Measurements from ENCODE around the gene HOXD11. TPM values are rescaled to one million over a fixed set of nuclear protein-coding genes. Genes with fewer than 3 reads are reported as not detected.

Gene HOXD11
- total and polyA plus RNA-seq, 9 of the 15 experiments (the other 6 are each of a cell fraction or from before 2014, with no cell fraction given), result not detected

DNA sequence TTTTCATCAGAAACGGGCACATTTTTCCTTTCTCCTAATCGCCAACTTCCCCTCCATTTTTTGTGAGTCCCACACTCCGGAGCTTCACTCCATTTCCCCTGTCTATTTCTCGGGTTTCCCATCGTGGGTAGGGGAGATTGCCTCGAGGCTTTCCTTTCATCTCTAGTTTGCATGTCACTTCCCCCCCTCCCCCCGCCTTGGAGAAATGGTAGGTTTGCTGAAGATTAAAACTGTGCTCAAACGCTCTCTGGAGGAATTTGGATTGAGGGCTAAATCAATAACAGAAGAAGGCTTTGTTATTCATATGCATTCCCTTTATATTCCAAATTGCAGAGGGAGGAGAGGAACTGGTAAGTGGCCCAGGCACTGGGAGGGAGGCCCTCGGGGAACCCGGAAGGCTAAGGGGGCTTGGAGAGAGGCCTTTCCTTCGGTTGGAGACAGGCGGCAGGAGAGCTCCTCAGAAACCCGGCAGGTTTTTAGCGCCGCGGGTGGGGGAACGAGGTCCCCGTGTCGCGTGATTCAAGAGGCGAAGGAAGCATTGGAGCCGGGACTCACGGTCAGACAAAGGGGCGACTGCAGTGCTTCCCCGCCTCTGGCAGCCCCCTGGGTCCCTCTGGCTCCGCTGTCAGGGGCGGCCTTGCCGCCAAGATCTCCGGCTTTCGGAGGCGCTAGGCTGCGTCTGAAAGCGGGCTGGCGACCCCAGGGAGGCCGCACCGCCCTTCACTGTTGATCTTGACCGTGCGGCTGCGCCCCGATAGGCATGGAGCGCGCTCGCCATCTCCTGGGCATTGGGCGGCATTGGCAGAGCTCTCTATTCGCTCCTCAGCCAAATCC is 9.9 kb upstream of the HOXD11 start (continued):
- TF ChIP-seq, protein P1, sequence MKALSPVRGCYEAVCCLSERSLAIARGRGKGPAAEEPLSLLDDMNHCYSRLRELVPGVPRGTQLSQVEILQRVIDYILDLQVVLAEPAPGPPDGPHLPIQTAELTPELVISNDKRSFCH (CRISPR knock-in tag; IDR thresholded peaks at IDR 0.05), result no peak
- TF ChIP-seq, protein P1 (tag; IDR thresholded peaks at IDR 0.05), result no peak
- TF ChIP-seq PHB (CRISPR knock-in tag; IDR thresholded peaks at IDR 0.05) (no peak), SNIP1 (IDR thresholded peaks at IDR 0.05; ENCODE audit: low read depth) (no peak), GATAD2B (IDR thresholded peaks at IDR 0.05; ENCODE audit: borderline replicate concordance) (no peak), ZNF778 (CRISPR knock-in tag; IDR thresholded peaks at IDR 0.05) (no peak), XRCC3 (IDR thresholded peaks at IDR 0.05) (no peak), SRSF9 (IDR thresholded peaks at IDR 0.05; ENCODE audit: borderline replicate concordance, low read depth, low read length) (no peak), NCOA2 (IDR thresholded peaks at IDR 0.05; ENCODE audit: partially characterized antibody in 2 of 2) (no peak), MCM2 (IDR thresholded peaks at IDR 0.05; ENCODE audit: low read depth) (no peak), ZSCAN29 (IDR thresholded peaks at IDR 0.05) (no peak), NCOA4 (IDR thresholded peaks at IDR 0.05; ENCODE audit: partially characterized antibody) (no peak), POU5F1 (IDR thresholded peaks at IDR 0.05; ENCODE audit: borderline replicate concordance, low read depth, low read length, partially characterized antibody) (no peak), MAZ (CRISPR knock-in tag; conservative IDR thresholded peaks at IDR 0.05 in 1 of 2, IDR thresholded peaks at IDR 0.05 in 1 of 2) (peak in 1 of 2 experiments; percentile 18; a peak in 2 of 4 replicates), TCF3 (CRISPR knock-in tag; IDR thresholded peaks at IDR 0.05) (no peak), GTF2E2 (tag; IDR thresholded peaks at IDR 0.05) (no peak), NUFIP1 (IDR thresholded peaks at IDR 0.05; ENCODE audit: partially characterized antibody) (no peak)
- TF ChIP-seq, protein P2, sequence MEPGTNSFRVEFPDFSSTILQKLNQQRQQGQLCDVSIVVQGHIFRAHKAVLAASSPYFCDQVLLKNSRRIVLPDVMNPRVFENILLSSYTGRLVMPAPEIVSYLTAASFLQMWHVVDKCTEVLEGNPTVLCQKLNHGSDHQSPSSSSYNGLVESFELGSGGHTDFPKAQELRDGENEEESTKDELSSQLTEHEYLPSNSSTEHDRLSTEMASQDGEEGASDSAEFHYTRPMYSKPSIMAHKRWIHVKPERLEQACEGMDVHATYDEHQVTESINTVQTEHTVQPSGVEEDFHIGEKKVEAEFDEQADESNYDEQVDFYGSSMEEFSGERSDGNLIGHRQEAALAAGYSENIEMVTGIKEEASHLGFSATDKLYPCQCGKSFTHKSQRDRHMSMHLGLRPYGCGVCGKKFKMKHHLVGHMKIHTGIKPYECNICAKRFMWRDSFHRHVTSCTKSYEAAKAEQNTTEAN (CRISPR knock-in tag; IDR thresholded peaks at IDR 0.05), result no peak
- TF ChIP-seq, protein P3, sequence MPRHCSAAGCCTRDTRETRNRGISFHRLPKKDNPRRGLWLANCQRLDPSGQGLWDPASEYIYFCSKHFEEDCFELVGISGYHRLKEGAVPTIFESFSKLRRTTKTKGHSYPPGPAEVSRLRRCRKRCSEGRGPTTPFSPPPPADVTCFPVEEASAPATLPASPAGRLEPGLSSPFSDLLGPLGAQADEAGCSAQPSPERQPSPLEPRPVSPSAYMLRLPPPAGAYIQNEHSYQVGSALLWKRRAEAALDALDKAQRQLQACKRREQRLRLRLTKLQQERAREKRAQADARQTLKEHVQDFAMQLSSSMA (CRISPR knock-in tag; IDR thresholded peaks at IDR 0.05), result no peak
- TF ChIP-seq, protein P4, sequence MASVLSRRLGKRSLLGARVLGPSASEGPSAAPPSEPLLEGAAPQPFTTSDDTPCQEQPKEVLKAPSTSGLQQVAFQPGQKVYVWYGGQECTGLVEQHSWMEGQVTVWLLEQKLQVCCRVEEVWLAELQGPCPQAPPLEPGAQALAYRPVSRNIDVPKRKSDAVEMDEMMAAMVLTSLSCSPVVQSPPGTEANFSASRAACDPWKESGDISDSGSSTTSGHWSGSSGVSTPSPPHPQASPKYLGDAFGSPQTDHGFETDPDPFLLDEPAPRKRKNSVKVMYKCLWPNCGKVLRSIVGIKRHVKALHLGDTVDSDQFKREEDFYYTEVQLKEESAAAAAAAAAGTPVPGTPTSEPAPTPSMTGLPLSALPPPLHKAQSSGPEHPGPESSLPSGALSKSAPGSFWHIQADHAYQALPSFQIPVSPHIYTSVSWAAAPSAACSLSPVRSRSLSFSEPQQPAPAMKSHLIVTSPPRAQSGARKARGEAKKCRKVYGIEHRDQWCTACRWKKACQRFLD (CRISPR knock-in tag; IDR thresholded peaks at IDR 0.05), result no peak
- TF ChIP-seq, protein P5, sequence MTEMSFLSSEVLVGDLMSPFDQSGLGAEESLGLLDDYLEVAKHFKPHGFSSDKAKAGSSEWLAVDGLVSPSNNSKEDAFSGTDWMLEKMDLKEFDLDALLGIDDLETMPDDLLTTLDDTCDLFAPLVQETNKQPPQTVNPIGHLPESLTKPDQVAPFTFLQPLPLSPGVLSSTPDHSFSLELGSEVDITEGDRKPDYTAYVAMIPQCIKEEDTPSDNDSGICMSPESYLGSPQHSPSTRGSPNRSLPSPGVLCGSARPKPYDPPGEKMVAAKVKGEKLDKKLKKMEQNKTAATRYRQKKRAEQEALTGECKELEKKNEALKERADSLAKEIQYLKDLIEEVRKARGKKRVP (CRISPR knock-in tag; IDR thresholded peaks at IDR 0.05), result no peak
- TF ChIP-seq, protein P6, sequence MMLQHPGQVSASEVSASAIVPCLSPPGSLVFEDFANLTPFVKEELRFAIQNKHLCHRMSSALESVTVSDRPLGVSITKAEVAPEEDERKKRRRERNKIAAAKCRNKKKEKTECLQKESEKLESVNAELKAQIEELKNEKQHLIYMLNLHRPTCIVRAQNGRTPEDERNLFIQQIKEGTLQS (IDR thresholded peaks at IDR 0.05), result no peak
- TF ChIP-seq, protein P6 (CRISPR knock-in tag; conservative IDR thresholded peaks at IDR 0.05), result 0 out of 2 replicates have a peak, but pooled peaks have one; percentile 21

Data from K562 (cell line).